Activated CD8-positive, alpha-beta memory T cell treated with anti-CD3 and anti-CD28 coated beads, Interleukin-2, amount 50 U/mL, for 48 hours (primary cell): ENCODE data around the gene NKD2.
"Not testable (repeated sequence)": the region's sequence is repeated elsewhere in the genome, so short reads cannot be mapped to it uniquely, and the experiment has no call there.

Experiments used
- DNase-seq: peaks from one replicate; pipeline ENCODE4 v3.0.0-alpha.2; 2020

NKD2 gene, protein sequence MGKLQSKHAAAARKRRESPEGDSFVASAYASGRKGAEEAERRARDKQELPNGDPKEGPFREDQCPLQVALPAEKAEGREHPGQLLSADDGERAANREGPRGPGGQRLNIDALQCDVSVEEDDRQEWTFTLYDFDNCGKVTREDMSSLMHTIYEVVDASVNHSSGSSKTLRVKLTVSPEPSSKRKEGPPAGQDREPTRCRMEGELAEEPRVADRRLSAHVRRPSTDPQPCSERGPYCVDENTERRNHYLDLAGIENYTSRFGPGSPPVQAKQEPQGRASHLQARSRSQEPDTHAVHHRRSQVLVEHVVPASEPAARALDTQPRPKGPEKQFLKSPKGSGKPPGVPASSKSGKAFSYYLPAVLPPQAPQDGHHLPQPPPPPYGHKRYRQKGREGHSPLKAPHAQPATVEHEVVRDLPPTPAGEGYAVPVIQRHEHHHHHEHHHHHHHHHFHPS

DNA sequence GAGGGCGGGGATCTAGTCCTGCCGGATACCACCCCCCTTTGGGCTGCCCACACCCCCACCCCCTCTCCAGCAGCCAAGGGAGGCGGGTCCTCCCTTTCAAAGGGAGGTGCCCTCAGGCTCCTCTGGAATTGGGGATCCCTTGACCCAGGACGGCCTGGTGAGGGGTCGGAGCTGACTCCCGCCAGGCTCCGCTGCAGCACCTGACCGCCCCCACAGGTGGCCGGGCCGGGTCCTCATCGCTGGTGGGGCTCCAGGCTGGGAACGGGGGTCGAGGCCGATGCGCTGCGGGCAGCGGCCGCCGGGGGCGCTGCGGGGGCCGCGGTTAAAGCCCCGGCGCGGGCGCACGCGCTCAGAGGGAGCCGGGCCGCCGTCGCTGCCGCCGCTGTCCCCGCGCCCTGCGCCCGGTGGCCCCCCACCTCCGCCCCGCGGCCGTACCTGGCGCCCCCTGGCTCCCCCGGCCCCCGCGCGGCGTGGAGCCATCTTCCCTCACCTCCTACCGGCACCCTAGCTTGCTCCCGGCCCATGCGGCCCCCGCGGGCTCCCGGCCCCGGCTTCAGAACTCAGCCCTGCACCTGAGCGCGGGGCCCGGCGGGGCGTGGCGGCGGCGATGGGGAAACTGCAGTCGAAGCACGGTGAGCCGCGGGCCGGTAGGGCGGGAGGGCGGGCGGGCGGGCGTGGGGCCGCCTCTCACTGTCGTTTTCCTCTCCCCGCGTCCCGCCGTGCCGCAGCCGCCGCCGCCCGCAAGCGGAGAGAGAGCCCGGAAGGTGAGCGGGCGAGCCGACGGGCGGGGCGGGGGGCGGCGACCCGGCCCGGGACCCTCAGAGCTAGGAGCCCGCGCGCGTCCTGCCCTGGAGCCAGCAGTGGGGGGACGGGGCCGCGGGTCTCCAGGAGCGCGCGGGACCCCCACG is at the start of gene NKD2:
Gene NKD2, plus strand, starts transcription at position 352 of the 908 bp plus-strand sequence. Its CDS starts 256 bp downstream, at position 608.
- DNase-seq: peak; percentile 81

GRCh38 chr5:959581-960531 is 48.7 kb upstream of the NKD2 start:
- no peak for DNase-seq

GRCh38 chr5:960551-960950 is 48.1 kb upstream of the NKD2 start:
- DNase-seq: no peak

GRCh38 chr5:961002-961710 is 47.4 kb upstream of the NKD2 start:
- no peak for DNase-seq

GRCh38 chr5:961711-962240 is 46.8 kb upstream of the NKD2 start:
- DNase-seq: no peak

DNA sequence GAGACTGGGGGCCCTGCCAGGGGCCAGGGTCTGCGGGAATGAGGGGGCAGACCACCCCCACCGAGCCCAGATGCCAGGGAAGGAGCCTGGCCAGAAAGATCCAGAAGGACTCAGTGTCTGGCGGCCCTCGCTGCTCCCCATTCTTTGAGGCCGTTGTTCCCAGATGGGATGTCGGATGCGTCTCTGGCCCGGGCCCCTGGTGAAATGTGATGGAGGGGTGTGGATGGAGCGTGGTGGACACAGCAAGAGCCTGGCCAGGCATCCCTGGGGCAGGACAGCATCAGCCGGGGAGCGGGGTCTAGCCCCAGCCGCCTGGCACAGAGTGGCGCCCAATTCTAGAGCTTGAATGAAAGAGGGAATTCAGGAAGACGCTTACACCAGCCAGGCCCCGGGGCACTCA is 46.2 kb upstream of the NKD2 start:
- no peak for DNase-seq

- DNase-seq: no peak
Measured at GRCh38 chr5:962801-963200, 45.8 kb upstream of the NKD2 start.

DNA sequence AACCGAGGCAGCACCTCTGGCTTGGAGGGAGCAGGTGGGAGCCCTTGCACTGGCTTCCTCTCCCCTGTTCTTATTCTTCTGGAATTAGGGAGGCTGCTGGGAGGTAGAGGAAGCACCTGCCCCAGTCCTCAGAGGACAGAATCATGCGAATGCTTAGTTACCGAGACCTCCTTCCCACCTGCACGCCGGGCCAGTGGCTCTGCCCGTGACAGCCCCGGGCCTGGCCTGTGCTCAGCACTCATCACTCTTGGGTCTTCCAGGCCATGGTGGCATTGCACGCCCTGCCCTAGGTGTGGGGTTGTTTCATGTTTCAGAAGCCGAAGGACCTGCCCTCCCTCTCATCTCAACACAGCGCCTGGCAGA is 45.3 kb upstream of the NKD2 start:
- DNase-seq: no peak

DNA sequence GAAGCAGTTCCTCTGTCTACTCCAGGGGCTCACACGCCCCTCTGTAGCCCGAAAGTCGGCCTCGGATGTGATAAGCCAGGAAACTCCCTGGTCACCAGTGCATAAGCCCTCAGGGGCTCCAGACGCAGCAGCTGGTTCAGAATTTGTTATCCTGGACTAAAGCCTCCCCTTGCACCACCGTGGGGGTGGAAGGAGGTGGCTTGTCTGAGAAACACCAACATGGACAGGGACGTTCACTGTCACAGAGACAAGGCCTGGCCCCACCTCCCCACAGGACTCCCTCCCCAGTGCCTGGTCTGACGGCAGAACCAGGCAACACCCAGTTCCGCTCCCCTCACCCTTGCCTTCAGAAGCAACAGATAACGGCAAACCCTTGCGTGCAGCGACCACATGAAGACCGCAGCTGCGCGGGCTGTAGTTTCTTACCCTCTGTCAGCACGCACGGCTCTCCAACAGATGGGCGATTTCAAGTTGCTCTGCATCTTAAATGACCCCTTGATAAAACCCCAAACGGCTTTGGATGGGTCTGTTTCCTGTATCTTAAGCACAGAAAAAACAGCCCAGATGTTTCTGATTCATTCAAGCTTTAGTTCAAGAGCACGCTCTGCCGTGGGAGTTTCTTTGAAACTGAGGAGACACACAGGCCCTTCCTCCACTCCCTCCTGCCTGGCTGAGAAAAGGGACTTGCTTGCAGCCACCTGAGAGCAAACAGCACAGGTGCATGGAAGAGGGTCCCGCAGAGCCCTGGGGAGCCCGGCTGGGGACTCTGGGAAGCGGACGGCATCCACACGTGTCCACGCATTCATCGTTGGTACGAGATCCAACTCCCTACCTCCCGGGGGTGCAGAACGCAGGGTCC is 44.7 kb upstream of the NKD2 start:
- DNase-seq: peak; percentile 78

DNA sequence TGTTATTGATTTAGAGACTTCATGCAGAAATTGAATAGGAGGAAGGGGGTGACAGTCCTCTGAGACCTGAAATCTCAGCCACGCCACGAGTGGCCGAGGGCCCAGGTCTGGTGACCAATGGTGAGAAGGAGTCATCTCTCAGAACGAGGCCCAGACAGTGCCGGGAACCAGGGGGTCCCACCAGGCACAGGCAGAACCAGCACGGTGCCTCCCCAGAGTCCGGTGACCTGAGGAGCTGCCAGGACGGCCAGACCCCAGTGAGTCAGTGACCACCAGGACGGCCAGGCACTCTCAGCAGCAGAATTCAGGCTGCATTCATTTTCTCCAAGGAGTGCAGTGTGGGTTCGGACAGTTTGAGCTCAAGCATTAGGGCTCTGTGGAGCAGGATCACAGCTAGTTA is 43.8 kb upstream of the NKD2 start:
- DNase-seq: no peak

GRCh38 chr5:965604-966344 is 42.8 kb upstream of the NKD2 start:
- DNase-seq: no peak

DNA sequence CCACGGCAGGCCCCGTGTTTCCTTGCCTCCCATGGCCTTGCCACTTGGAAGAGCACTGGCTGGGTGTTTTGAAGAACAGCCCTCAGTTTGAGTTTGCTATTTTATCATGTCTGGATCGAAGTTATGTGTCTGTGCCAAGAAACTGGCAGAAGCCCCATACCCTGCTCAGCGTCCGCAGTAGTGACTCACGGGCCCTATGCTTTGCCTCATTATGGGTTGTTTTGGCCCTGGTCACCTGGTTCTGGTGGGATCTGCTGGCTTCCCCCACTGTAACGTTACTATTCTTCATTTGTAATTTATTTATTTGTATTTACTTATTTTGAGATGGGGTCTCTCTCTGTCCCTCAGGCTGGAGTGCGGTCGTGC is 42.3 kb upstream of the NKD2 start:
- DNase-seq: no peak

DNA sequence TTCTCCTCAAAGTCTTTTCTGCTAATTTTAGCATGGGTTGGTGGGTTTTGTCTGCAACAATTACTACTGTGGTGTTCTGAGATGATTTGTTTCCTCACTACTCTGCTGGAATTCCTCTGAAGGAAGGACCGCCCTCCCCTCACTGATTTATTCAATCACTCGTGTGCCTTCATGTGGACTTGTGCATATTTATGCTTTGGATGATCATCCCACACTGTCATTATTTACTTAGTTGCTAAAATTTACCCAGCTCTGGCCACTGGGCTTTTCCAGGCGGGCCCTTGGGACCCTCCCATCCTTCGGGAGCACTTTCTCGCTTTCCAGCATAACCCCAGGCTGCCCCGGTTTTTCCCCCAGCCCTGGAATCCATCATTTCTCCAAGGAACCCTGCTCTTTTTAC is 41.7 kb upstream of the NKD2 start:
- no peak for DNase-seq

DNA sequence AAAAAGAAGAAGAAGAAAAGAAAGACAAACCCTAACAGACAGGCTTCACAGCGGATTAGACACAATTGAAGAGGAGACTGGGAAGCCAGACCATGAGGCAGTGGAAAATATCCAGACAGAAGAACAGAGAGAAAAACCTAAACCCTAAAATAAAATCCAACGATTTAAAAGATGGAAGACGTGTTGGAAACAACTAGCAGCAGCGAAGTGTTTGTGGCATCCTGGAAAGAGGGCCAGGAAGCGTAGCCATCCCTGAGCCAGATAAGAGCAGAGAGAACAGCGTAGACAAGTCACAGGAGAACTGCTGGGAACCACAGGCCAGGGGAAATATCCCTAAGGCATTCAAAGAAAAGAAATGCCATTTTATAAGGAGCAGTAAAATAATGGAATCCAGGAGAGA is 39.7 kb upstream of the NKD2 start:
- no peak for DNase-seq

DNA sequence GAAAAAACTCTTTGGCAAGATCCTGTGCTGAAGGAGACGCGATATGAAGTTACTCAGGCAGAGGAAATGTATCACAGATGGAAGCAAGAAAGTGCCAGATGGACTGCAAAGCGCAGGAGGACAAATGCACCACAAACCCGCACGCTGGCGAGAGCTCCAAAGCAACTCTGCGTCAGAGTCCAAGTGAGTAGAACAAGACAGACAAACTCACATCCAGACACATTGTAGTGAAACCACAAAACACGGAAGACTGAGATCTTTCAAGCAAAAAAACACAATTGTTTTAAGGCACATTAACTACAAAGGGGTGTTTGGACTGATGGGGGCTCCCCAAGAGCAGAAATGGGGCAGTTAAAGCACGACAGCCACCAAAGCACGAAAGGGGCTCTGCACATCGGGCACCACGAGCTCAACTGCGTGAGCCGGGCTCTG is 39.2 kb upstream of the NKD2 start:
- DNase-seq: no peak

DNA sequence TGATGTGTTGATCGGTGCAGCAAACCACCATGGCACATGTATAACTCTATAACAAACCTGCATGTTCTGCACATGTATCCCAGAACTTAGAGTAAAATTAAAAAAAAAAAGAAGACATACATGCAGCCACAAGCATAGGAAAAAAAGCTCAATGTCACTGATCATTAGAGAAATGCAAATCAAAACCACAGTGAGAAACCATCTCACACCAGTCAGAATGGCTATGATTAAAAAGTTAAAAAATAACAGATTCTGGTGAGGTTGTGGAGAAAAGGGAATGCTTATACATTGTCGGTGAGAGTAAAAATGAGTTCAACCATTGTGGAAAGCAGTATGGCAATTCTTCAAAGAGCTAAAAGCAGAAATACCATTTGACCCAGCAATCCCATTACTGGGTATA is 36.0 kb upstream of the NKD2 start:
- not testable (repeated sequence) for DNase-seq

DNA sequence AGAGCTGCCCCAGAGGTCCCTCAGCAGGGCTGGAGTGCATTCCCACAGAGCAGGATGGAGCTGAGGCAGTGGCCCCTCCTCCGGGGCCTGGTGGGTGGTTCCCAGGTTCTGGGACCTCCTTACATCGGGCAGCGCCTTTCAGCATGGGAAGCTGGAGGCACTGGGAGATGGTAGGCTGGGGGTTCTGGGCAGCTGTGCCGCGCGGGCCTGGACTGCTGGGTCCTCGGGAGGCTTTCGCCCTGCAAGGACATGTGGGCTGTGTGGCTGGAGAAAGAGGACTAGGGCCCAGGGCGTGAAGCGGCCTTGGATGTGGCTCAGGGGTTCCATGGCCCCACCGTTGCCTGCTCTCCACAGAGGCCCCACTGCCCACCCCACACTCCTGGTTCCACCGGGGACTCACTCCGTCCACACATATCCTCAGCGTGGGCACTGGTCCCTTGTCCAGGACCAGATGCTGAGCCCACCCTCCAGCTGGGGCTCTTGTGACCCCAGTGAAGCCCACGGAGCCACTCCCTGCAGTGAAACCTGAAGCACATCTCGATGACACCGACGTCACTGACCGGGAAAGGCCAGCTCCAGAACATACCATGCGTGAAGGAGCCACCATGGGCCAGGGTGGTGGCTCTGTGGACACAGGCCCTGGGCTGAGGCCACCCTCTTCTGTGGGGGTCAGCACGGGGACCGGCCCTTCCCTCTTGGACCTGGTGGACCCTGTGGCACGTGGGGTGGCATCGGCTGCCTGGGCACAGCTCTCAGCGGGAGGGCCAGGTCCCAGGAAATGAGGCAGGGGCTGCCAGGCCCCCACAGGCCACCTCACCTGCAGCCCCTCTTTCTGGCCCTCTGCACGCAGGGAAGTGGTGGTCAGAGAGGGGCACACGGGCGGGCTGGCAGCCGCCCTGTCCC is 31.5 kb upstream of the NKD2 start:
- no peak for DNase-seq

GRCh38 chr5:978054-978453 is 30.5 kb upstream of the NKD2 start:
- no peak for DNase-seq

DNA sequence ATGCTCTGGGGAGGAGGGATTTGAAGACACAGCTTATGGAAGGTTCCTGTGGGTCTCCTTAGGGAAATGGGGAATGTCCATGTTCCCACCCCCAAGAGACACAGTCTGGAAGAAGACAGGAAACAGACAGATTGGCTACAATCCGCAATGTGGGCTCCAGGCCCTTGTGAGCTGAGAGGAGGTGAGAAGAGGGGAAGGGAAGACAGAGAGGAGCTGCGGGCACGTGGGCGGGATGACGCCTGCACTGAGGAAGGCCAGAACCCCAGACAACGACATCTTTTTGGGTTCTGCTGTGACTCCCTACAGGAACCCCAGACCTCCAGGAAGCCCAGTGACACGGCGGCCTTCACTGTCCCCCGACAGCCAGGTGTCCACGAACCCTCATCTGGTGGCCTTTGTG is 29.9 kb upstream of the NKD2 start:
- DNase-seq: no peak
